GM12878 (cell line): ENCODE measurements around the gene SNRPF. TPM values are rescaled to one million over a fixed set of nuclear protein-coding genes. Genes with fewer than 3 reads are reported as not detected.

Experiments
- ATAC-seq: fragments of 200-7000 bp; cut with Tn5 transposase; 3 replicates; pipeline ENCODE4 v1.9.1; 2020; ENCODE audit warnings: mild to moderate bottlenecking, moderate library complexity
- BruUV-seq: library from RNA; stranded (reverse); fragments of 400-500 nt; replicated peaks from 2 replicates; lab custom pipeline; 2021; lab: Mats Ljungman, UMichigan
- CTCF ChIA-PET: fragments of 300-600 bp; sonication (Branson Sonifier 250); formaldehyde crosslinking; extraction: SDS; loops from one replicate; lab custom pipeline; 2021; ENCODE audit warnings: inconsistent platforms; lab: Yijun Ruan, JAX
- POLR2A ChIA-PET: fragments of 350-600 bp; formaldehyde crosslinking; extraction: SDS; loops from one replicate; lab custom pipeline; 2021; ENCODE audit warnings: inconsistent platforms; lab: Charles Lee
- RAD21 ChIA-PET: fragments of 300-600 bp; sonication (Branson Sonifier 250); formaldehyde crosslinking; loops from one replicate; lab custom pipeline; 2023; ENCODE audit warnings: antibody characterized with exemption; ENCODE audit not compliant: unreplicated experiment; lab: Charles Lee
- SMC1A ChIA-PET: fragments of 300-600 bp; sonication (Branson Sonifier 250); formaldehyde crosslinking; loops from one replicate; lab custom pipeline; 2023; ENCODE audit not compliant: unreplicated experiment, uncharacterized antibody; lab: Charles Lee
- DNase-seq: peaks from one replicate; pipeline ENCODE4 v3.0.0-alpha.2; 2011; ENCODE audit warnings: low read depth, low spot score
- FAIRE-seq: peaks from 3 replicates; lab custom pipeline; 2011; peaks lifted over from hg19 to GRCh38; lab: Jason Lieb, UNC
- H2AFZ ChIP-seq: 2 replicates; pipeline ENCODE4 v1.6.0; 2011; ENCODE audit warnings: low read depth, low read length, control low read depth; ENCODE audit not compliant: control insufficient read depth
- H3K27ac ChIP-seq: 2 replicates; pipeline ENCODE4 v1.5.1; 2011; ENCODE audit warnings: control low read depth; ENCODE audit not compliant: control insufficient read depth, insufficient read depth
- H3K27me3 ChIP-seq, 2 experiments: replicated peaks in 1 of 2; 2 replicates each; pipeline versions ENCODE4 v1.6.0 to v1.6.1; 2011; ENCODE audit warnings: low read length in 1 of 2; ENCODE audit not compliant: control insufficient read depth in 2 of 2, insufficient read depth in 2 of 2
- H3K36me3 ChIP-seq, 2 experiments: 2 replicates each; pipeline ENCODE4 v1.5.1; 2011; ENCODE audit warnings: low read length in 1 of 2; ENCODE audit not compliant: control insufficient read depth in 2 of 2, insufficient read depth in 2 of 2
- H3K4me1 ChIP-seq: 2 replicates; pipeline ENCODE4 v1.6.1; 2011; ENCODE audit warnings: mild to moderate bottlenecking, low read length, moderate library complexity, mixed read lengths; ENCODE audit not compliant: control insufficient read depth, insufficient read depth
- H3K4me2 ChIP-seq: 2 replicates; pipeline ENCODE4 v1.6.0; 2011; ENCODE audit warnings: control low read depth; ENCODE audit not compliant: control insufficient read depth, insufficient read depth
- H3K4me3 ChIP-seq: fragments of 200-600 bp; sonication (generic); 2 replicates; pipeline ENCODE4 v1.5.1; 2016
- H3K79me2 ChIP-seq: 2 replicates; pipeline ENCODE4 v1.6.0; 2011; ENCODE audit warnings: low read length; ENCODE audit not compliant: control insufficient read depth, insufficient read depth
- H3K9ac ChIP-seq: 2 replicates; pipeline ENCODE4 v1.8.0; 2011; ENCODE audit warnings: low read length, control low read depth, mixed read lengths; ENCODE audit not compliant: control insufficient read depth, insufficient read depth
- H3K9me3 ChIP-seq: replicated peaks from 3 replicates; pipeline ENCODE4 v1.5.1; 2011; ENCODE audit warnings: mild to moderate bottlenecking, low read length; ENCODE audit not compliant: control insufficient read depth, insufficient read depth
- H4K20me1 ChIP-seq: 2 replicates; pipeline ENCODE4 v1.6.0; 2011; ENCODE audit not compliant: control insufficient read depth, insufficient read depth
- ATF3 ChIP-seq: IDR thresholded peaks from 2 replicates; pipeline ENCODE4 v1.6.1; 2011; ENCODE audit warnings: low read depth, mild to moderate bottlenecking, low read length, moderate library complexity, borderline replicate concordance; ENCODE audit errors: extremely low read depth
- EGR1 ChIP-seq, 2 experiments: IDR thresholded peaks; 1 replicate in 1 of 2; 2 replicates in 1 of 2; pipeline ENCODE4 v1.6.1; 2011 to 2012; ENCODE audit warnings: low read depth in 2 of 2, low read length in 2 of 2, borderline replicate concordance in 1 of 2, mild to moderate bottlenecking in 1 of 2, moderate library complexity in 1 of 2
- EZH2 ChIP-seq: IDR thresholded peaks from 2 replicates; pipeline ENCODE4 v1.6.1; 2012; ENCODE audit warnings: low read depth, mild to moderate bottlenecking, control low read depth, inconsistent platforms, low read length, borderline replicate concordance; ENCODE audit not compliant: control insufficient read depth
- IRF4 ChIP-seq: IDR thresholded peaks from 2 replicates; pipeline ENCODE4 v1.6.1; 2011; ENCODE audit warnings: low read depth, low read length
- LARP7 ChIP-seq: fragments of 450-650 bp; IDR thresholded peaks from 2 replicates; pipeline ENCODE4 v1.6.1; 2017; ENCODE audit warnings: mild to moderate bottlenecking
- NFXL1 ChIP-seq: fragments of 450-650 bp; IDR thresholded peaks from 2 replicates; pipeline ENCODE4 v1.6.1; 2017; ENCODE audit warnings: antibody characterized with exemption, mild to moderate bottlenecking, borderline replicate concordance
- NFYB ChIP-seq: IDR thresholded peaks from 2 replicates; pipeline ENCODE4 v1.6.1; 2011; ENCODE audit warnings: low read depth, mild to moderate bottlenecking, low read length, improper control_type of control experiment, moderate library complexity; ENCODE audit not compliant: insufficient read depth
- NKRF ChIP-seq: fragments of 450-650 bp; conservative IDR thresholded peaks from 2 replicates; pipeline ENCODE4 v1.6.1; 2017; ENCODE audit warnings: mild to moderate bottlenecking, moderate library complexity
- NR2F1 ChIP-seq: fragments of 450-650 bp; conservative IDR thresholded peaks from 2 replicates; pipeline ENCODE4 v1.6.1; 2017; ENCODE audit warnings: mild to moderate bottlenecking
- PAX5 ChIP-seq: IDR thresholded peaks from 2 replicates; pipeline ENCODE4 v1.6.1; 2011; ENCODE audit warnings: low read depth, low read length, borderline replicate concordance
- PRDM15 ChIP-seq: fragments of 450-650 bp; formaldehyde crosslinking; IDR thresholded peaks from 2 replicates; pipeline ENCODE4 v1.4.0; 2020; ENCODE audit warnings: mild to moderate bottlenecking, moderate library complexity
- SREBF2 ChIP-seq: IDR thresholded peaks from 2 replicates; pipeline ENCODE4 v1.6.1; 2012; ENCODE audit warnings: mild to moderate bottlenecking, low read length
- TAF1 ChIP-seq: IDR thresholded peaks from 2 replicates; pipeline ENCODE4 v1.6.1; 2011; ENCODE audit warnings: mild to moderate bottlenecking, low read depth, low read length, borderline replicate concordance
- TCF3 ChIP-seq: IDR thresholded peaks from 2 replicates; pipeline ENCODE4 v1.6.1; 2012; ENCODE audit warnings: low read depth, mild to moderate bottlenecking, low read length, borderline replicate concordance; ENCODE audit not compliant: insufficient read depth
- ZBED1 ChIP-seq: IDR thresholded peaks from 2 replicates; pipeline ENCODE4 v1.6.1; 2016; ENCODE audit warnings: borderline replicate concordance
- WGBS: methylation state at CpG from one replicate; pipeline ENCODE4 v1.1.6; 2016; ENCODE audit warnings: low lambda C conversion rate; ENCODE audit not compliant: insufficient replicate concordance, insufficient coverage; ENCODE audit errors: missing lambda C conversion rate; 5-methylcytosine and 5-hydroxymethylcytosine counted together
- in situ Hi-C: fragments of 300-500 bp; cut with MboI; formaldehyde crosslinking; loops from 9 replicates; pipeline ENCODE4 v1.14.3; 2018; ENCODE audit warnings: mixed read lengths
- intact Hi-C: fragments of 100-400 bp; cut with micrococcal nuclease; formaldehyde crosslinking; loops from one replicate; pipeline ENCODE4 v1.14.2; 2022; ENCODE audit not compliant: unreplicated experiment
- polyA plus RNA-seq, 11 experiments: library from polyadenylated mRNA; depleted of rRNA in 4 of 11; unstranded in 6 of 11; stranded (reverse) in 5 of 11; fragments of >200 nt; fragmentation: Nextera tagmentation in 4 of 11; fragmentation: Illumina TruSeq in 1 of 11; extraction: Ambion mirVana in 4 of 11; extraction: Trizol in 1 of 11; gene quantifications; 1 replicate in 1 of 11; 2 replicates in 10 of 11; pipeline versions ENCODE4 v1.2.1 to v1.2.3, GENCODE V29; 2011 to 2016; ENCODE audit warnings: inconsistent platforms in 2 of 11, missing spikeins in 2 of 11, low read depth in 1 of 11
- total RNA-seq, 4 experiments: library from RNA; depleted of rRNA in 3 of 4; stranded (reverse); fragments of >200 nt in 3 of 4; fragmentation: Illumina TruSeq in 1 of 4; extraction: Trizol in 1 of 4; gene quantifications; 2 replicates each; pipeline versions ENCODE4 v1.2.1 to v1.2.3, GENCODE V29; 2013 to 2021

Gene SNRPF
- total and polyA plus RNA-seq, 10 of the 15 experiments (the other 5 are each of a cell fraction or from before 2014, with no cell fraction given) = 36.5 to 204 (median 77.9) TPM

- Histone ChIP-seq H2AFZ (no peak overlapping the region), H3K27me3 (peaks cover 0 to 3% of the 10 kb centered on the region in 2 experiments; a peak in 1 of 4 replicates), H3K4me1 (no peaks in the 10 kb centered on the region), H3K4me3 (no peak overlapping the region), H3K36me3 (no peaks in the 10 kb centered on the region), H3K4me2 (no peak overlapping the region), H3K9ac (no peak overlapping the region), H3K79me2 (no peaks in the 10 kb centered on the region), H3K9me3 (no peaks in the 10 kb centered on the region), H4K20me1 (no peaks in the 10 kb centered on the region), H3K27ac (no peak overlapping the region)
- DNase-seq = no peak
- intact Hi-C loops (no loop called here), in situ Hi-C loops (no loop called here)
- ChIA-PET SMC1A (no interaction called here), CTCF (interaction anchor here (0.7 kb wide), 1 partner anchor 74 kb away, joined by 4 read pairs; no protein-coding TSS in a partner anchor), POLR2A (no interaction called here), RAD21 (no interaction called here)
- no CpG with 5 or more reads among the region's 1 CpG for WGBS
- FAIRE-seq = no peak
- ATAC-seq = no peak
- BruUV-seq = no TSS peak
- TF ChIP-seq ZBED1 (no peak), NKRF (no peak), TCF3 (no peak), PAX5 (no peak), EGR1 (IDR thresholded peaks at IDR 0.05; ENCODE audit: borderline replicate concordance in 1 of 2, low read depth in 2 of 2, low read length in 2 of 2) (no peak), NFXL1 (no peak), PRDM15 (CRISPR knock-in tag) (no peak), EZH2 (no peak), SREBF2 (no peak), LARP7 (no peak), NFYB (no peak), NR2F1 (no peak), IRF4 (no peak), ATF3 (no peak), TAF1 (no peak)
Observed at GRCh38 chr12:95836630-95837239, 22.0 kb upstream of the SNRPF start.
